Keratinocyte (primary cell): ENCODE measurements around the gene DIAPH2.

Source experiments
- EZH2 ChIP-seq: IDR thresholded peaks from one replicate; pipeline ENCODE4 v1.6.1; 2012; ENCODE audit warnings: inconsistent platforms, mild to moderate bottlenecking, low read length, moderate library complexity
- TF ChIP-seq, protein P1 (sequence below), 3 experiments: IDR thresholded peaks in 1 of 3; conservative IDR thresholded peaks in 1 of 3; optimal IDR thresholded peaks in 1 of 3; 2 replicates in 2 of 3; 3 replicates in 1 of 3; pipeline versions ENCODE3 to v1.5.1; 2011; ENCODE audit warnings: low read length in 3 of 3, mild to moderate bottlenecking in 3 of 3, moderate library complexity in 2 of 3, control low read depth in 1 of 3, inconsistent platforms in 1 of 3; ENCODE audit not compliant: insufficient read depth in 2 of 3; ENCODE audit errors: extremely low read depth in 1 of 3

DNA sequence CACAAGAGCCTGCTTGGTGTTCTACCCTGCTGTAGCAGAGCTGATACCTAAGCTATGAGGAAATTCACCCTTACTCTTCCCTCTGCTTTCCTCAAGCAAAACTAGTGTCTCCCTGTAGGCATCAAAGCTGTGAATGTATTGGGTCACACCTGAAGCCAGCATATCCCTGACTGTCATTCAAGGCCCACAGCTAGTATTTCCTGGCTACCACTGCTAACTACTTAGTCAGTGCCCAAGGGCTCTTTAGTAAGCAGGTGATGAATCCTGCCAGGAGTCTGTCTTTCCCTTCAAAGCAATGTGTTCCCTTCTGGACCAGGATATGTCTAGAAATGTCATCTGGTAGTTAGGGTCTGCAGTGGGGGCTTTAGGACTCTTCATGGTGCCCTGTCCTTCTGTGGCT is 324.7 kb downstream of the DIAPH2 start:
- TF ChIP-seq EZH2: no peak
- TF ChIP-seq, protein P1, sequence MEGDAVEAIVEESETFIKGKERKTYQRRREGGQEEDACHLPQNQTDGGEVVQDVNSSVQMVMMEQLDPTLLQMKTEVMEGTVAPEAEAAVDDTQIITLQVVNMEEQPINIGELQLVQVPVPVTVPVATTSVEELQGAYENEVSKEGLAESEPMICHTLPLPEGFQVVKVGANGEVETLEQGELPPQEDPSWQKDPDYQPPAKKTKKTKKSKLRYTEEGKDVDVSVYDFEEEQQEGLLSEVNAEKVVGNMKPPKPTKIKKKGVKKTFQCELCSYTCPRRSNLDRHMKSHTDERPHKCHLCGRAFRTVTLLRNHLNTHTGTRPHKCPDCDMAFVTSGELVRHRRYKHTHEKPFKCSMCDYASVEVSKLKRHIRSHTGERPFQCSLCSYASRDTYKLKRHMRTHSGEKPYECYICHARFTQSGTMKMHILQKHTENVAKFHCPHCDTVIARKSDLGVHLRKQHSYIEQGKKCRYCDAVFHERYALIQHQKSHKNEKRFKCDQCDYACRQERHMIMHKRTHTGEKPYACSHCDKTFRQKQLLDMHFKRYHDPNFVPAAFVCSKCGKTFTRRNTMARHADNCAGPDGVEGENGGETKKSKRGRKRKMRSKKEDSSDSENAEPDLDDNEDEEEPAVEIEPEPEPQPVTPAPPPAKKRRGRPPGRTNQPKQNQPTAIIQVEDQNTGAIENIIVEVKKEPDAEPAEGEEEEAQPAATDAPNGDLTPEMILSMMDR (optimal IDR thresholded peaks at IDR 0.05 in 1 of 3, IDR thresholded peaks at IDR 0.05 in 1 of 3, conservative IDR thresholded peaks at IDR 0.05 in 1 of 3; ENCODE audit: extremely low read depth in 1 of 3, insufficient read depth in 2 of 3, low read length in 3 of 3): no peak
